ENCODE results near the gene ADI1. TPM values are rescaled to one million over a fixed set of nuclear protein-coding genes. Genes with fewer than 3 reads are reported as not detected.
A peak's percentile ranks its signal among the peaks of the same experiment; 100 is the strongest.

Gene ADI1
- total RNA-seq, 1 experiment from 2014 or later: 69.2 TPM

DNA sequence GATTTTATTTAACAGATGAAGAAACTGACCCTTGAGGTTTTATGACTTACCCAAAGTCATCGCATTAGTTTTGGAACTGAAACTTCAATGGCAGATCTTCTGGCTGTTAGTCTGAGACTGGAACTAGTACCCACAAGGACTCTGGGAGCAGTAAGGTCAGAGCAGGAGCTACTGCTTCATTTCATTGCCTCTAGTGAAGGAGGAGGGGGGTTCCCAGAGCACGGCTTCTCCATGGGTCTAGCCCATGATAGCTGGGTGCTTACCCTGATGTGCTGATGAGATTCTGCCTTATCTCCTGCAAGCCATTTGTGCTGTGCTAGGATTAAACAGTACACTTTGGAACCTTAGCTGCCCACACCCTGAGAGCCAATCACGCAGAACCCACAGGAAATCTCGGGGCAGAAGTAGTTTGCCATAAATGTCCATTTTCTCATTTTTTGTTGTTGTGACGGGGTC, 44.2 kb upstream of the ADI1 start:
- peaks cover 12% of the 10 kb centered on the region for H3K4me1 Mint-ChIP-seq (ENCODE audit: low read depth, unreplicated experiment)
- H3K27ac Mint-ChIP-seq (ENCODE audit: unreplicated experiment): no peak overlapping the region
- peaks cover 26% of the 10 kb centered on the region for H3K36me3 Mint-ChIP-seq (ENCODE audit: insufficient read depth, unreplicated experiment)
- POLR2A ChIA-PET: no interaction called here
- no peaks in the 10 kb centered on the region for H3K27me3 Mint-ChIP-seq (ENCODE audit: insufficient read depth, unreplicated experiment)
- H3K9me3 ChIP-seq: no peaks in the 10 kb centered on the region
- TF ChIP-seq, protein P1, sequence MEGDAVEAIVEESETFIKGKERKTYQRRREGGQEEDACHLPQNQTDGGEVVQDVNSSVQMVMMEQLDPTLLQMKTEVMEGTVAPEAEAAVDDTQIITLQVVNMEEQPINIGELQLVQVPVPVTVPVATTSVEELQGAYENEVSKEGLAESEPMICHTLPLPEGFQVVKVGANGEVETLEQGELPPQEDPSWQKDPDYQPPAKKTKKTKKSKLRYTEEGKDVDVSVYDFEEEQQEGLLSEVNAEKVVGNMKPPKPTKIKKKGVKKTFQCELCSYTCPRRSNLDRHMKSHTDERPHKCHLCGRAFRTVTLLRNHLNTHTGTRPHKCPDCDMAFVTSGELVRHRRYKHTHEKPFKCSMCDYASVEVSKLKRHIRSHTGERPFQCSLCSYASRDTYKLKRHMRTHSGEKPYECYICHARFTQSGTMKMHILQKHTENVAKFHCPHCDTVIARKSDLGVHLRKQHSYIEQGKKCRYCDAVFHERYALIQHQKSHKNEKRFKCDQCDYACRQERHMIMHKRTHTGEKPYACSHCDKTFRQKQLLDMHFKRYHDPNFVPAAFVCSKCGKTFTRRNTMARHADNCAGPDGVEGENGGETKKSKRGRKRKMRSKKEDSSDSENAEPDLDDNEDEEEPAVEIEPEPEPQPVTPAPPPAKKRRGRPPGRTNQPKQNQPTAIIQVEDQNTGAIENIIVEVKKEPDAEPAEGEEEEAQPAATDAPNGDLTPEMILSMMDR (IDR thresholded peaks at IDR 0.05; ENCODE audit: insufficient read depth in 1 of 2, low read depth in 1 of 2, low read length in 1 of 2, severe bottlenecking in 1 of 2, unreplicated experiment in 1 of 2): no peak
- no peak overlapping the region for H3K4me3 ChIP-seq (ENCODE audit: low read depth, low read length)
- DNase-seq: no peak
- CTCF ChIA-PET: no interaction called here
- H3K4me3 Mint-ChIP-seq (ENCODE audit: unreplicated experiment): no peak overlapping the region
- H3K4me1 ChIP-seq: no peaks in the 10 kb centered on the region
- H3K27me3 ChIP-seq (replicated peaks; ENCODE audit: control insufficient read depth, insufficient read depth, low read length): no peaks in the 10 kb centered on the region
- intact Hi-C loops (cut with micrococcal nuclease; ENCODE audit: unreplicated experiment): no loop called here
- no TSS peak for BruUV-seq (replicated peaks)
- H3K9me3 Mint-ChIP-seq (ENCODE audit: unreplicated experiment): no peaks in the 10 kb centered on the region
- no peaks in the 10 kb centered on the region for H3K36me3 ChIP-seq (ENCODE audit: control insufficient read depth, insufficient read depth, low read length)

DNA sequence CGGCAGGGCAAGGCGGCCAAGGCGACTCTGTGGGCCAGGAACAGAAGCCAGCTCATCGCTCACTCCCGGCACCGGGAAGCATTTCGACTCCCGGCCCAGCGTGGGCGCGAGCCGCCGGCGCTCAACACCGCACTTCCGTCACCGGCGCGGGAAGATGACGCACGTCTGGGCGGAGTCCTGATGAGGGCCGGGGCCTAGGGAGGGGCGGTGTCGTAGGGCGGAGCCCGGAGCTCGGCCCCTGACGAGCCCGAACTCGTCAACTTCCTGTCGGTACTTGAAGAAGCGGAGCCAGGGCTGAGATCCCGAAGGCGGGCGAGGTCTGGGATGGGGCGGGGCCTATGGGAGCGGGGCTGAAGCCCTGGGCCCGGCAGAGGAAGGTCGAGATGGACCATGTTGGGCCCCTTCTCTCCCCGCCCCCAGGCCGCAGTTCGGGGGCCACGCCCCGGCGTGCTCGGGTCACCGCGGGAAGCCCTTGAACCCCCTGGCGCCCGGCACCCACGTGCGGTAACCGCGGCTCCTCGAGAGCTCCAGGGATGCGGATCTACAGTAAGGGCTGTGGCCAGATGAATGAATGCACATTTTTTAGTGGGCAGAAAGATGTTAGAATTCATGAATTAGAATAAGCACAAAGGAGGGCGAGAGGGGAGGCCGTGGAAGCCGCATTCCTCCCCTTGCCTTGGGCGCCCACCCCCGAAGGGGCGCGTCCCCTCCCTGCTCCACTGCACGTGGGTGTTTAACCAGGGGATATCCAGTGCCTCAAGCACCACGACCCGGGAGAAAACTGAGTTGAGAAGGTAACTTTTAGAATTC, 39.1 kb upstream of the ADI1 start, which contains the start of gene RNASEH1:
Gene RNASEH1 (minus strand): TSS at position 129 of the 810 bp plus-strand sequence. CDS start 73 bp downstream, at position 56.
- TF ChIP-seq, protein P1 (IDR thresholded peaks at IDR 0.05; ENCODE audit: insufficient read depth in 1 of 2, low read depth in 1 of 2, low read length in 1 of 2, severe bottlenecking in 1 of 2, unreplicated experiment in 1 of 2): no peak
- peaks cover 6% of the 10 kb centered on the region; the same call in 1 of the 2 replicates for H3K4me1 ChIP-seq
- intact Hi-C loops (cut with micrococcal nuclease; ENCODE audit: unreplicated experiment): loop anchor here (1.0 kb wide), 7 partner anchors 17 to 179 kb away; partner anchors contain the start of genes ADI1, RPS7 and TRAPPC12
- Mint-ChIP-seq H3K36me3 (ENCODE audit: insufficient read depth, unreplicated experiment) (peaks cover 78% of the 10 kb centered on the region), H3K4me3 (ENCODE audit: unreplicated experiment) (peak within 1 kb of the TSS; percentile 92), H3K9me3 (ENCODE audit: unreplicated experiment) (no peaks in the 10 kb centered on the region), H3K4me1 (ENCODE audit: low read depth, unreplicated experiment) (peaks cover 12% of the 10 kb centered on the region), H3K27ac (ENCODE audit: unreplicated experiment) (peak within 1 kb of the TSS; percentile 95), H3K27me3 (ENCODE audit: insufficient read depth, unreplicated experiment) (no peaks in the 10 kb centered on the region)
- peak; percentile 99 for DNase-seq
- peaks cover 4% of the 10 kb centered on the region; the same call in 1 of the 2 replicates for H3K36me3 ChIP-seq (ENCODE audit: control insufficient read depth, insufficient read depth, low read length)
- CTCF ChIA-PET: interaction anchor here (0.5 to 1.4 kb wide), 5 partner anchors 16 to 94 kb away, joined by 3 to 7 read pairs (median 5); partner anchors contain the start of gene RPS7
- no peaks in the 10 kb centered on the region for H3K9me3 ChIP-seq
- TSS peak; percentile 73 for BruUV-seq (replicated peaks)
- H3K4me3 ChIP-seq (ENCODE audit: low read depth, low read length): peak within 1 kb of the TSS; percentile 81
- H3K27me3 ChIP-seq (replicated peaks; ENCODE audit: control insufficient read depth, insufficient read depth, low read length): no peaks in the 10 kb centered on the region
- POLR2A ChIA-PET: interaction anchor here (0.5 to 2.2 kb wide), 10 partner anchors 10 to 181 kb away, joined by 3 to 22 read pairs (median 8); partner anchors contain the start of genes ADI1 and EIPR1

DNA sequence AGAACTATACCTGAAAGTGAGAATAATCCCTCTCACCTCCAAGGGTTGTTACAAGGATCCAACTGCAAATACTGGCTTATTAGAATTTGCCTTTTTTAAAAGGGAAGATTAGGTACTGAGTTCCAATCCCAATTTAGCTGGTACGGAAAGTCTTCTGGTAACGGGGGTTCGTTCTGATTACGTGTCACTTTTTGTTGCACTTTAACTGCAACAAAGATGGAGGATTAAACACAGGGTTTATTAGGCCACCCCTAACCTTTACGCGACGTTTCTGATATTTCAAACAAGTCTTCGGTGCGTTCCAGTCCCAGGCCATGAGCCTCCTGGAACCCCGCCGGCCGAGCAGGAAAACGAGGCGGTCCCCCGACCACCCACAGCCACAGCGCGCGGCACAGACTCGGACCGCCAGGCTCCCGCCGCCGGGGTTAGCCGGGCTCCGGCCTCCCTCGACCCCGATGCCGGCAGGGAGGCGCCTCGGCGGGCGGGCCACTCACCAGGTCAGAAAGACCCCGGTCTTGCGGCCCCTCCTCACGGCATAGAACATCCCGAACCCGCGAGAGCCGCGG, 38.4 kb upstream of the ADI1 start:
- H3K27me3 ChIP-seq (replicated peaks; ENCODE audit: control insufficient read depth, insufficient read depth, low read length): no peaks in the 10 kb centered on the region
- Mint-ChIP-seq H3K27ac (ENCODE audit: unreplicated experiment) (peak overlapping the region; percentile 95), H3K27me3 (ENCODE audit: insufficient read depth, unreplicated experiment) (no peaks in the 10 kb centered on the region), H3K4me3 (ENCODE audit: unreplicated experiment) (peak overlapping the region; percentile 92), H3K36me3 (ENCODE audit: insufficient read depth, unreplicated experiment) (peaks cover 85% of the 10 kb centered on the region), H3K4me1 (ENCODE audit: low read depth, unreplicated experiment) (peaks cover 12% of the 10 kb centered on the region), H3K9me3 (ENCODE audit: unreplicated experiment) (no peaks in the 10 kb centered on the region)
- BruUV-seq (replicated peaks): TSS peak; percentile 67
- H3K4me1 ChIP-seq: peaks cover 6% of the 10 kb centered on the region; the same call in 1 of the 2 replicates
- peaks cover 4% of the 10 kb centered on the region; the same call in 1 of the 2 replicates for H3K36me3 ChIP-seq (ENCODE audit: control insufficient read depth, insufficient read depth, low read length)
- peak overlapping the region; percentile 81 for H3K4me3 ChIP-seq (ENCODE audit: low read depth, low read length)
- ChIA-PET POLR2A (interaction anchor here (1.0 to 2.2 kb wide), 7 partner anchors 16 to 180 kb away, joined by 3 to 22 read pairs (median 10); partner anchors contain the start of genes ADI1 and EIPR1), CTCF (interaction anchor here (0.7 to 1.4 kb wide), 3 partner anchors 17 to 39 kb away, joined by 3 to 5 read pairs (median 5); partner anchors contain the start of gene RPS7)
- intact Hi-C loops (cut with micrococcal nuclease; ENCODE audit: unreplicated experiment): loop anchor here (1.0 kb wide), 7 partner anchors 18 to 178 kb away; partner anchors contain the start of genes ADI1, RPS7 and TRAPPC12
- TF ChIP-seq, protein P1 (IDR thresholded peaks at IDR 0.05; ENCODE audit: insufficient read depth in 1 of 2, low read depth in 1 of 2, low read length in 1 of 2, severe bottlenecking in 1 of 2, unreplicated experiment in 1 of 2): no peak
- H3K9me3 ChIP-seq: no peaks in the 10 kb centered on the region
- no peak for DNase-seq

Measured in Caco-2 (cell line).